GM23248 (cell line): ENCODE results near the gene PRKCE.

Experiments
- EZH2 ChIP-seq: fragments of 200-600 bp; sonication (generic); IDR thresholded peaks from 2 replicates; pipeline ENCODE4 v1.6.1; 2018; ENCODE audit warnings: antibody characterized with exemption, mild to moderate bottlenecking; ENCODE audit not compliant: insufficient read depth, poor library complexity, severe bottlenecking
- EZH2phosphoT487 ChIP-seq: fragments of 200-600 bp; sonication (generic); IDR thresholded peaks from 2 replicates; pipeline ENCODE4 v1.6.1; 2018; ENCODE audit warnings: antibody characterized with exemption, moderate library complexity, mild to moderate bottlenecking, low read depth; ENCODE audit not compliant: insufficient read depth

GRCh38 chr2:46181306-46181705, 529.8 kb downstream of the PRKCE start:
- TF ChIP-seq EZH2phosphoT487 (no peak), EZH2 (no peak)
